ENCODE data around the gene ZNF598.
"Not testable (repeated sequence)": the region's sequence is repeated elsewhere in the genome, so short reads cannot be mapped to it uniquely, and the experiment has no call there.

Gene ZNF598

DNA sequence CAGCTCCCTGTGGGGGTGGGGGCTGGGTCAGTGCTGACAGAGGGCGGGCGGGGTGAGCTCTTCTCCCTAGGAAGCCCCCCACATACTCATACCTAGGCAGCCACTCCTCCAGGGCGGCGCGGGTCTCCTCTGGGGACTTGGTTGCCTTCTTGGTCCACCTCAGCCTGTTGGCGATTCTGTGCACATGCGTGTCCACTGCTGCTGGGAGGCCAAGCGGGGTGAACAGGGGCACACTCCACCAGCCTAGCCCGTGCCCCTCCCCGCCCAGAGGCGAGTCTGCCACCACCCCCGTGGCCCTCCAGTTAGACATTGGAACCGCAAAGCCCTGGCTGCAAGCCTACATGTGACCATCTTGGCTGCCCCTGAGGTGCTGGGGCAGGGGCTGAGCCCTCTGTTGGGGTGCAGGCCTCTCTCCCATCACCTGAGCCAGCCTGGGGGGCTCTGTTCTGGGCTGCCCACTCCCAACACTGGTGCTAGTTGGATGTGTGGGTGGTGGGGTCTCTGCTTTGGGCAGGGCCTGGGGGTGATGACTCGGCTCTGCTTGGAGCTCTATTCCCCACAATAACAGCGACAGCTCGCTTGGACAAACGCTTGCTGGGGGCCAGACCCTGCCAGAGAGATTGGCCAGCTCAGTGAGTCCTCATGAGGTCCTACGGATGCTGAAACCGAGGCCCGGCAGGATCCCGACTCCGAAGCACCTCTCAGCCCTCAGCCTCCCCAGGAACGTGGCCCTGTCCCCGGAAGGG is 30.6 kb upstream of the ZNF598 start:
- no peak for DNase-seq

DNA sequence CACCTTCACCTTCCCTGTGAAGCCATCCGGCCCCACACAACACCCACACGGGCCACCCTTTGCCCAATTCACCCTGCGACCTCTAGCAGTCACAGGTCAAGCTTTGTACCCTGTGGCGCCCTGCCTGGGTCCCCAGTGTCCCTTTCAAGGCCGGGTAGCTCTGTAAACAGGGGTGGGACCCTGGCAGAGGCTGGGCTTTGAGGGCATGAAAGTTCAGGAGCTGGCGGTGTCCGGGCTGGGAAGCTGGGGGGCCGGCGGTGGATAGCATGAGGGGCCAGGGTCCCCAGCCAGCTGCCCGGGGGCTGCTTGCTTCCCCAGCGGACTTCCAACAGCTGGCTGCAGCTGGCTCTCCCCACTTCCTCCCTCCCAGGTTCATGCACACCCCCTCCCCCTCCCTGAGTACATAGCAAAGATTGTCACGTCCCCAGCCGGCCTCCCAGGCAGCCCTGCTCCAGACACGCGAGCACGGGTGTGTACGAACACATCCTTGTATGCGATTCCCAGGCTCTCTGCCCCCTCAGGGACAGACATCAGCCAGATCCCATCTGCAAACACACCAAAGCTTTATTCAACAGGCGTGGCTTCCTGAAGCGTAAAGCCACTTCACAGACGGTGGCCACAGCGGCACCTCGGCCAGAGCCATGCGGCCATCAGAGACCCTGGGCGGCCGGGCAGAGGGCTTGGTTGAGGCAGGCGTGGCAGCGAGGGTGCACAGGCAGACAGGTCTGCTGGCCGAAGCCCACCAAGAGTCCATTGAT is 29.8 kb upstream of the ZNF598 start:
- DNase-seq: no peak

- DNase-seq: no peak
Measured at GRCh38 chr16:2038382-2039231, 29.0 kb upstream of the ZNF598 start.

DNA sequence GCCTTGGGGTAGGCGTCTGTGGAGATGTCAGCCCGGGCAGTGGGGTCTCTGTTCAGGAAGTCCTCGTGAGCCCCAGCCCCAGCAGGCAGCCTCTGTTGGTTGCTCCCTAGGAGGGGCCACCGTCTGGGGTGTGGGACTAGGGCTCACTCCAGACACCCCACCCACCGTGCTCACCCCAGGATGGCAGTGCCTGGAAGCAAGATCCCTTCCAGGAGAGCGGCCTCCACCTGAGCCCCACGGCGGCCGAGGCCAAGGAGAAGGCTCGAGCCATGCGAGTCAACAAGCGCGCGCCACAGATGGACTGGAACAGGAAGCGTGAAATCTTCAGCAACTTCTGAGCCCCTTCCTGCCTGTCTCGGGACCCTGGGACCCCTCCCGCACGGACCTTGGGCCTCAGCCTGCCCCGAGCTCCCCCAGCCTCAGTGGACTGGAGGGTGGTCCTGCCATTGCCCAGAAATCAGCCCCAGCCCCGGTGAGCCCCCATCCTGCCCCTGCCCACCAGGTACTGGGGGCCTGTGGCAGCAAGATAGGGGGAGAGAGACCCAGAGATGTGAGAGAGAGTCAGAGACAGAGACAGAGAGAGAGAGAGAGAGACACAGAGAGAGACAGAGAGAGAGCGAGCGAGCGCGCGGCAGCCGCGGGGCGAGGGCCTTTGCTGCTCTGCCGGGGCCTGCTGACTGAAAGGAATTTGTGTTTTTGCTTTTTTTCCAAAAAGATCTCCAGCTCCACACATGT is 28.2 kb upstream of the ZNF598 start:
- no peak for DNase-seq

- no peak for DNase-seq
Measured at GRCh38 chr16:2037115-2037514, 27.5 kb upstream of the ZNF598 start.

DNA sequence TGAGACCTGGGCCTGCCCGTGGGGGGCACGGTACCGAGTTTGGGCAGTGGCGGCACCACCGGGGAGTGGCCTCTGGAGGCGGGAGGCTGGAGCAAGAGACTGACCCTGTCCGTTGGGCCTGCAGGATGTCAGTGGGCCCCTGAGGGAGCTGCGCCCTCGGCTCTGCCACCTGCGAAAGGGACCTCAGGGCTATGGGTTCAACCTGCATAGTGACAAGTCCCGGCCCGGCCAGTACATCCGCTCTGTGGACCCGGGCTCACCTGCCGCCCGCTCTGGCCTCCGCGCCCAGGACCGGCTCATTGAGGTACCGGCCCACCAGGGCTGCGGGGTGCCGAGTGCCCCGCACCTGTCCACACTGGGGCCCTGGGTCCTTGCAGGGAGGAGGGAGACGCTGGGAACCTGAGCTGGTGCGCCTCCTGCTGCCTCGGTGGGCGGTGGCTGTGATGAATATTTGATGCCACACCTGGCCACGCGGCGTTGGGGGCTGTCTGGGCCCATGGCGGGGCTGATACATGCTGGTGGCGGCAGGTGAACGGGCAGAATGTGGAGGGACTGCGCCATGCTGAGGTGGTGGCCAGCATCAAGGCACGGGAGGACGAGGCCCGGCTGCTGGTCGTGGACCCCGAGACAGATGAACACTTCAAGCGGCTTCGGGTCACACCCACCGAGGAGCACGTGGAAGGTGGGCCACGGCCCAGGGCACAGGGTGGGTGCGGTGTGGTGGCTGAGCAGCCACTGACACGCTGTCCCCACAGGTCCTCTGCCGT is 26.8 kb upstream of the ZNF598 start:
- DNase-seq: no peak

DNA sequence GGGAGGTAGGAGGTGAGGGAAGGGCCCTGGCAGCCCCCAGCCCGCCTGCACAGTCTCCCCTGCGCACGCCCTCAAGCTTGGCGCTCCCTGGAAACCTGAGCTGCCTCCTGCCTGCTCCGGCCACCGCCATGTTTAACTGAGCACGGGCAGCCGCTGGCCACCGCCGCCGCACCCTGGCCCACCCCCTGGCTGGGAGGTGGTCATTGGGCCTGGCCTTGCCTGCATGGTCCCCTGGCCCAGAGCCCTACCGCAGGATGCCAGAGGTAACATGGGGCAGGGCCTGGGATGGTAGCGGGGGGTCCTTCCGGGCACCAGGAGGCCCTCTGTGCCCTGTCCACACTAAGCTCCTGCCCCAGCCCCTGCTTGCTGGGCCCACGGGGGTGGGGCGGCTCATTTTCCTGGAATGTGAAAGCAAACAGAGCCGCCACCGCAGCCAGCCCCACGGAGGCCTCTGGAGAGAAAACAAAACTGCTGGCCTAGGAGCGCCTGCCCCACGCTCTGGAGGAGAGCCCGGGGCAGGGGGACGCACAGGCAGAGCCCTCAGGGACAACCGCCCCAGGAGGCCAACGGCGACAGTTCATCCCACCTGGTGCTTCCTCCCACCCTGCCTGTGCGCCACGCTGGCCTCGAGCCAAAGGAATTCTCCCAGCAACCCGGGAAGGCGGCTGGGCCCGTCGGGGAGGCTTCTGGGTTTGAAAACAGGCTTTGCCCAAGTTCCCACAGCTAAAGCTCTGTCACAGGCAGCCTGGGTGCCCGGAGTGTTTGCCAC is 26.0 kb upstream of the ZNF598 start:
- DNase-seq: no peak

DNA sequence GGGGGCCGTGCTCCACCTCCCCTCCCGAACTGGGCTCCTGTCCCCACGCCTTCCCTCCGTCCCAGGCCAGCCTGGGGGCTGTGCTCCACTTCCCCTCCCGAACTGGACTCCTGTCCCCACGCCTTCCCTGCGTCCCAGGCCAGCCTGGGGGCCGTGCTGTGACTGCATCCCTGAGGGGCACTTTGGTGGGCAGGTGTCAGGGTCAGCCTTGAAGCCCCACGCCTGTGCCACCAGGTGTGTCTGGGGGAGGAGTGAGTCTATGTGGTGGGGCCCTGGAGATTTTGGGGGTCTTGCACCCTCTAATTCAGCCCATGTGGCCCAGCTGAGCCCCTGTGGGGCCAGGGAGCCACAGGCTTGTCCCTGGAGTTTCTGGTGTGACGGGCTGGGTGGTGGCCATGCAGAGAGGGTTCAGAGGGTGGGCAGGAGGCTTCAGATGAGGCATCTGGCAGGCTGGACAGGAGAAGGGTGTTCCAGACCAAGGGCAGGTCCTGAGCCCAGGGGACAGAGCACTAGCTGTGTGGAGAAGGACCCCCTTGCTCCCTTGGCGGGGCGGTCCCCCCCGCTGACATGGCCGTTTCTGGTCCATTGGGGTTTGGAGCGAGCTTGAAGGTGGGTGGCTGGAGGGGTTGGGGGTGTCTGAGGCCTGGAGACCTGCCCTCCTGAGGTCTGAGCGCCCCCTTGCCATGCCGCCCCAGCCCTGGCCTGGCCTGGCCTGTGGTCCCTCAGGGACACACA is 25.2 kb upstream of the ZNF598 start:
- DNase-seq: no peak

DNA sequence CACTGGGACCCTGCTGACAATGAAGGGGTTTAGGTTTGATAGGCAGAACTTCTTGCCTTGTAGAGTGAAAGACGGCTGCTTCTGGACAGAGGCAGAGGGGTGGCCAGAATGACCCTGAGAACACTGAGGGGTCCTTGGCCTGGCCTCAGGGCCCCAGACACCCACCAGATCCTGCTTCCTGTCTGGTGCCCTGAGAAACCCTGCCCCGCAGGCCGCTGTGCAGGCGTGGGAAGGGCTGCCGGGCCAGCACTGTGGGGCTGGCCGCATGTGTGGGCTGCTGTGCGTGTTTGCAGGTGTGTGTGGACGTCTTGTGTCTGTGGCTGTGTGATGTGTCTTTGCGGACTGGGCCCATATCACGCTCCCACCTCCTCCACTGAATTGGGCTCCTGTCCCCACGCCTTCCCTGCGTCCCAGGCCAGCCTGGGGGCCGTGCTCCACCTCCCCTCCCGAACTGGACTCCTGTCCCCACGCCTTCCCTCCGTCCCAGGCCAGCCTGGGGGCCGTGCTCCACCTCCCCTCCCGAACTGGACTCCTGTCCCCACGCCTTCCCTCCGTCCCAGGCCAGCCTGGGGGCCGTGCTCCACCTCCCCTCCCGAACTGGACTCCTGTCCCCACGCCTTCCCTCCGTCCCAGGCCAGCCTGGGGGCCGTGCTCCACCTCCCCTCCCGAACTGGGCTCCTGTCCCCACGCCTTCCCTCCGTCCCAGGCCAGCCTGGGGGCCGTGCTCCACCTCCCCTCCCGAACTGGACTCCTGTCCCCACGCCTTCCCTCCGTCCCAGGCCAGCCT is 24.5 kb upstream of the ZNF598 start:
- not testable (repeated sequence) for DNase-seq

- no peak for DNase-seq
Measured at GRCh38 chr16:2033057-2033908, 23.7 kb upstream of the ZNF598 start.

DNA sequence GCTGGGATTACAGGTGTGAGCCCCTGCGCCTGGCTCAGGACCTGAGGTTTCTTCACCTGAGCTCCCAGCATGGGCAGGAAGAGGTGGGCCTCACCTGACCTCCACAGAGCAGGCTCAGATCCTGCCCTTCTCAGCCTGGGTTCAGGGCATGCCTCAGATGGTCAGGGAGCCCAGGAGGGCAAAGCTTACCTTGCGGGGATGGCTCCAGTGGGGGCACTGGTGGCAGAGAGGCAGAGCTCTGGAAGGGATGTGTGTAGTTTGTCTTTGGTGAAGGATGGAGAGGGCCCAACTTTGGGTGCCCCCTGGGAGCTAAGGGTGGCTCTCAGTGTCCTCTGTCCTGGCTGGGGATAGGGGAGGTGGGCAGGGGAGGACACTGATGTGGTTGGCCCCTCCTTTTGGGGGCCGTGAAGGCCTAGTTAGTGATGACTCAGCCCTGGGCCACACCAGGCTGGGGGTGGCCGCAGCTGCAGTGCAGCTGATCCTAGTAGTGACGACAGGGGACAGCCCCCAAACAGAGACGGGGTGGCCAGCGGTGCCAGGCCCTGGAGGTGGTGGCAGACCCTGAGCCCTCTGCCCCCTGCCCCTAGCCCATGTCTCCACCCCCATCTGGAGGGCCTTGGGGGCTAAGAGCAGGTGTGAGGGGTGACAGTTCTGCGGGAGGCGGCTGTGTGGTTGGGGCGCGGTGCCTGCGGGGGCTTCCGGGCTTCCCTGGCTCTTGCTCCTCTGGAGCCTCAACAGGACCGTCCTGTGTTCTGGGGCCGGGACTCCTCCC is 22.9 kb upstream of the ZNF598 start:
- DNase-seq: no peak

- no peak for DNase-seq
Measured at GRCh38 chr16:2031081-2031577, 21.5 kb upstream of the ZNF598 start.

DNA sequence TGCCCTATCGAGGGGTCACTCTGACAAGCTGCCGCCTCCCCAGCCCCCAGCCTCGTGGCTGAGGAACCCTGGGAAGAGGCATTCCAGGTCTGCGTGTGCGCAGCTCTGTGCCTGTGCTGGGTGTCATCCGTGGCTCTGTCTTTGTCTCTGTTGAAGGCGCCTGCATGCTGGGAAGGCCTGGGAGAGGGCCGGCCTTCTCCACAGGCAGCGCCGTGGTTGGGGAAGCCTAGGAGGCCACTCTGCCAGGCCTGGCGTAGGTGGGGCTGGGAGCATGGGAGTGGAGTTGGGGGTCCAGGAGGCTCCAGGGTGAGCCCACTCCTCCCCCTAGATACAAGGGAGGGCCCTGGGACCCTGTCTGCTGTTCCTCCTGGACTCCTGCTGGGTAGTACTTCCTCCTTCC is 20.4 kb upstream of the ZNF598 start:
- DNase-seq: no peak

DNA sequence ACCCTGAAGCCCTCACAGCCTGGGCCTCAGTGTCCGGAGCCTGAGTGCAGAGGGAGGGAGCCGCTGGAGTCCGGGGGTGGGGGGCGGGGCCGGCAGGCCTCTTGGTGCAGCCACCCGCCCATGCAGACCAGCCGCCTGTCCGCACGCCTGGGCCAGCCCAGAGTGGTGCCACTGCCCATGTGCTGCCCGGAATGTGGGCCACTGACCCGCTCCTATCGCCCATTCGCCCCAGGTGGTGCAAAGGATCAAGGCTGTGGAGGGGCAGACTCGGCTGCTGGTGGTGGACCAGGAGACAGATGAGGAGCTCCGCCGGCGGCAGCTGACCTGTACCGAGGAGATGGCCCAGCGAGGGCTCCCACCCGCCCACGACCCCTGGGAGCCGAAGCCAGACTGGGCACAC is 19.7 kb upstream of the ZNF598 start:
- no peak for DNase-seq

- no peak for DNase-seq
Measured at GRCh38 chr16:2028620-2029220, 19.1 kb upstream of the ZNF598 start.

GRCh38 chr16:2028146-2028545 is 18.5 kb upstream of the ZNF598 start:
- DNase-seq: no peak
